Measurements from ENCODE around the gene ZBTB44. TPM values are rescaled to one million over a fixed set of nuclear protein-coding genes. Genes with fewer than 3 reads are reported as not detected.

Gene ZBTB44
- total RNA-seq, 1 experiment from 2014 or later = 27.5 TPM

DNA sequence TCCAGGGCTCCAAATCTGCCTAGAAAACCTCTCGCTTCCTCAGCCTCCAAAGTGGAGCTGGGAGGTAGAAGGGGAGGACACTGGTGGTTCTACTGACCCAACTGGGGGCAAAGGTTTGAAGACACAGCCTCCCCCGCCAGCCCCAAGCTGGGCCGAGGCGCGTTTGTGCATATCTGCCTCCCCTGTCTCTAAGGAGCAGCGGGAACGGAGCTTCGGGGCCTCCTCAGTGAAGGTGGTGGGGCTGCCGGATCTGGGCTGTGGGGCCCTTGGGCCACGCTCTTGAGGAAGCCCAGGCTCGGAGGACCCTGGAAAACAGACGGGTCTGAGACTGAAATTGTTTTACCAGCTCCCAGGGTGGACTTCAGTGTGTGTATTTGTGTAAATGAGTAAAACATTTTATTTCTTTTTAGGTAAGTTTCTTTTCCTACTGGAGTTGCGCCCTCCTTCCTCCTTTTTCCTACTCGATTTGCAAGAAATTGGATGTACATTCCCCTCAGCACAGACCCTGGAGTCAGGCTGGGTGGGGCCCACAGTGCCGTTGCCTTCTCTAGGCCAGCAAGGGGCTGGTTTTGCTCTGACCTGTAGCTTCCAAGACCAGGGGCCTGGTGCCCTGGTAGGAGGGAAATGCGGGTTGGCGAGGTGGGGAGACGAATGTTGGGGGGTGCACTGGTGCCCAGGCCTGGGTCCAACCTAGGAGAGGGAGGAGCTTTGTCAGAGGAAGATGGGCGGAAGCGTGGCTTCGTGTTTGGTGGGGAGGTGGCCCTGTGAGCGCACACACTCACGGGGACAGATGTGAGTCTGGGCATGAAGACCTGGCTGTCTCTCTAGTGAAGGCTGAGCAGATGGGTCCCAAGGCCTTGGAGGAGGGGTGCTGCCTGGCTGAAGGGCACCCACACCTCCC is 104.5 kb downstream of the ZBTB44 start:
- no peaks in the 10 kb centered on the region for H3K9me3 ChIP-seq (ENCODE audit: low read length)
- H3K4me3 ChIP-seq (ENCODE audit: low read length) = no peak overlapping the region
- ATAC-seq (no peak), DNase-seq (no peak)
- ChIA-PET CTCF (no interaction called here), POLR2A (ENCODE audit: unreplicated experiment) (no interaction called here)
- H3K27me3 ChIP-seq (ENCODE audit: low read length) = no peaks in the 10 kb centered on the region
- no peak overlapping the region for H3K27ac ChIP-seq (ENCODE audit: low read length)
- TSS peak; percentile 70 for BruUV-seq (replicated peaks)
- TF ChIP-seq CTCF (conservative IDR thresholded peaks at IDR 0.05; ENCODE audit: low read depth, low read length) (no peak), EZH2phosphoT487 (IDR thresholded peaks at IDR 0.05; ENCODE audit: borderline replicate concordance, low read length) (no peak), EZH2 (IDR thresholded peaks at IDR 0.05; ENCODE audit: low read length, unreplicated experiment) (no peak)
- H2AFZ ChIP-seq (ENCODE audit: low read length) = no peak overlapping the region
- no peaks in the 10 kb centered on the region; the same call in 1 of the 2 replicates for H3K4me1 ChIP-seq (ENCODE audit: insufficient read depth, low read length)
- no peaks in the 10 kb centered on the region for H3F3A ChIP-seq (ENCODE audit: low read length, unreplicated experiment)
- intact Hi-C loops (cut with micrococcal nuclease) = loop anchor here (5.0 to 10.0 kb wide), 2 partner anchors 105 to 202 kb away; partner anchors contain the start of gene ZBTB44
- H3K4me2 ChIP-seq (ENCODE audit: low read length) = no peak overlapping the region
- H4K20me1 ChIP-seq (ENCODE audit: low read length) = no peaks in the 10 kb centered on the region
- H3K36me3 ChIP-seq (ENCODE audit: low read depth, low read length) = peaks cover 7% of the 10 kb centered on the region
- H3K79me2 ChIP-seq (ENCODE audit: low read length) = no peaks in the 10 kb centered on the region
- no peak overlapping the region for H3K9ac ChIP-seq (ENCODE audit: low read length)
- no peaks in the 10 kb centered on the region for H3K9me2 ChIP-seq (replicated peaks; ENCODE audit: low read length)

DNA sequence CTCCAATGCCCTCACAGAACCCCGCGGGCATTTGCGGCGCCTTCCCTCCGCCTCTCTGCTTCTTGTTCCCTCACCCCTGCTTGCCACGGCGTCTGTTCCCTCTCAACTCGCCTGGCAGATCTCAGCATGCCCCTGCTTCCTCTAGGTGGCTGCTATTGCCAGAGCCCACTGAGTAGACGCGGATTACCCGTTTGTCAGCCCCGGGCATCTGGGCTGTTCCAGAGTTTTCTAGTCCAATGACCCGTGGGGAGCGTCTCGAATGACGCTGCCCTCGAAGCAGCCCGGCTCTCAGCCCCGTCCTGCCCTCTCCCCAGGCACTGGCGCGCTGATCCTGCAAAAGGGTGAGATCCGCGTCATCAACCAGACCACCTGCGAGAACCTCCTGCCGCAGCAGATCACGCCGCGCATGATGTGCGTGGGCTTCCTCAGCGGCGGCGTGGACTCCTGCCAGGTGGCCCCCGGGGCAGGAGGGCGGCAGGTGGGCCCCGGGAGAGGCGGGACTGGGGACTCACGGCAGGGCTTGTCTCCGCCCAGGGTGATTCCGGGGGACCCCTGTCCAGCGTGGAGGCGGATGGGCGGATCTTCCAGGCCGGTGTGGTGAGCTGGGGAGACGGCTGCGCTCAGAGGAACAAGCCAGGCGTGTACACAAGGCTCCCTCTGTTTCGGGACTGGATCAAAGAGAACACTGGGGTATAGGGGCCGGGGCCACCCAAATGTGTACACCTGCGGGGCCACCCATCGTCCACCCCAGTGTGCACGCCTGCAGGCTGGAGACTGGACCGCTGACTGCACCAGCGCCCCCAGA is 105.4 kb downstream of the ZBTB44 start:
- Histone ChIP-seq H2AFZ (ENCODE audit: low read length) (no peak overlapping the region), H3K4me2 (ENCODE audit: low read length) (no peak overlapping the region), H3K9ac (ENCODE audit: low read length) (no peak overlapping the region), H3F3A (ENCODE audit: low read length, unreplicated experiment) (no peaks in the 10 kb centered on the region), H3K9me3 (ENCODE audit: low read length) (no peaks in the 10 kb centered on the region), H3K4me1 (ENCODE audit: insufficient read depth, low read length) (no peaks in the 10 kb centered on the region; the same call in 1 of the 2 replicates), H3K36me3 (ENCODE audit: low read depth, low read length) (peaks cover 7% of the 10 kb centered on the region), H3K9me2 (replicated peaks; ENCODE audit: low read length) (no peaks in the 10 kb centered on the region), H3K79me2 (ENCODE audit: low read length) (no peaks in the 10 kb centered on the region), H3K27me3 (ENCODE audit: low read length) (no peaks in the 10 kb centered on the region), H3K4me3 (ENCODE audit: low read length) (no peak overlapping the region), H3K27ac (ENCODE audit: low read length) (no peak overlapping the region), H4K20me1 (ENCODE audit: low read length) (no peaks in the 10 kb centered on the region)
- no peak for TF ChIP-seq EZH2phosphoT487 (IDR thresholded peaks at IDR 0.05; ENCODE audit: borderline replicate concordance, low read length)
- TF ChIP-seq EZH2 (IDR thresholded peaks at IDR 0.05; ENCODE audit: low read length, unreplicated experiment) = no peak
- TF ChIP-seq CTCF (conservative IDR thresholded peaks at IDR 0.05; ENCODE audit: low read depth, low read length) = no peak
- ChIA-PET CTCF (no interaction called here), POLR2A (ENCODE audit: unreplicated experiment) (no interaction called here)
- no TSS peak for BruUV-seq (replicated peaks)
- intact Hi-C loops (cut with micrococcal nuclease) = no loop called here
- ATAC-seq (no peak), DNase-seq (no peak)

Data from PC-3 (cell line).